A204.1 (cell line): Measurements from ENCODE around the gene ACE.

Source experiments
- FAIRE-seq: peaks from 2 replicates; lab custom pipeline; 2012; peaks lifted over from hg19 to GRCh38; lab: Jason Lieb, UNC

Gene ACE

DNA sequence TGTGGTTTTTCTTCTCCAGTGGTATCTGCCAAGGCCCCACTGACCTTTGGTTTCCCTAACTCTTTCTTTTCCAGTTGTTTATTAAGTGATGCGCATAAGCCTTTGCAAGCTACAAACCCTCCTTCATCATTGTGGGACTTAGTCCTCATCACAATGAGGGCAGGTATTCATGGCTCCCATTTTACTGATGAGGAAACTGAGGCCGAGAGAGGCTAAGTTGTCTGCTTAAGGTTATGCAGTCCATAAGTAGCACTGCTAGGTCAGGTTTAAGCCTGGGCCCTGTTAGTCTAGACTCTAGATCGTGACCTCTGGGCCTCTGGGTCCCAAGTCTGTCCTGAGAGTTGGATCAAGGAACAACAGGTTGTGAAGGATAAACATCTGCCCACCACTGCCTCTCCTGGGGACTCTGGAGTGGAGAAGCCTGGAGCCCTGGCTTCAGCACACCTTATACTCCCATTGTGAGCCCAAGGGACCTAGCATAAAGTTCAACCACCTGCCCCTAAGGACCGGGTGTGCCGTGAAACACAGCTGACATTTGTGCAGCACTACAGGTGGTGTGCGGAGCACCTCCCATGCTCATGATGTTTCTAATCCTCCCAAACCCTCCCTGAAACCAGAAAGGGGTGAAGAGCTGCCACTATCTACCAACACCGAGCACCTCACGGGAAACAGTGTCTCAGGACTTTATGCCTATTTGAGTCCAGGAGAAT, 41.1 kb downstream of the ACE start:
- no peak for FAIRE-seq

DNA sequence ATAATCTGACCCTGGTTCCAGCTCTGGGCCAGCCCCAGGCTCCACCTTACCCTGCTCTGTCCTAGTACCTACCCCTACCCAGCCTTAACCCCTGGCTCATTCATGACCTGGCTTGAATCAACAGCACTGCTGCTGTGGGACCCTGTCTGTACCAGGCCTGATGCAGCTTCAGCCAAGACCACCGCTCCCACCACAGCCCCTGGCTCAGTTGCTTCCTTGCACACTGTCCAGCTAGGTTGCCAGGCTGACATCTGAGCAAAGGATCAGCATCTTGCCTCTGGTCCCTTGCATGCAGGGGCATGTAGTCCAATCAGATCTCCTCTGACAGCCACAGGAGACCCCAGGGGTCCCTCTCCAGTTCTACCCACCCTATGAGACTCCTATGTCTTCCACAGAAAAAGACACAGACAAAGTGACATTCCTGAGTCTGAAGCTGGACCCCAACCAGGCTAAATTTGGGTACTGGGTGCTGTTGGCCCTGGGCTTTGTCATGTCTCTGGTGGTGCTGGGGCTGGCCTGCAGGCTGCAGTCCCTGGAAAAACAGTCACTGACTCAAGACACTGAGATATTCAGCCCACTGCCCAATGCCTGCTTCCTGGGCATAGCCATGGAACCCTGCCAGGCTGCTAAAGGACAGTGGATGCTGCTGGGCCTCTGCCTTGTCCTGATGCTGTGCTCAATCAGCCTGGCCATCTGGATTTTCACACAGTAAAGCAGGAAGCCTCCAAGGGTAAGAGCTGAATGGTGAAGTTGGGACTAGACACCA, 42.4 kb downstream of the ACE start:
- FAIRE-seq = no peak

DNA sequence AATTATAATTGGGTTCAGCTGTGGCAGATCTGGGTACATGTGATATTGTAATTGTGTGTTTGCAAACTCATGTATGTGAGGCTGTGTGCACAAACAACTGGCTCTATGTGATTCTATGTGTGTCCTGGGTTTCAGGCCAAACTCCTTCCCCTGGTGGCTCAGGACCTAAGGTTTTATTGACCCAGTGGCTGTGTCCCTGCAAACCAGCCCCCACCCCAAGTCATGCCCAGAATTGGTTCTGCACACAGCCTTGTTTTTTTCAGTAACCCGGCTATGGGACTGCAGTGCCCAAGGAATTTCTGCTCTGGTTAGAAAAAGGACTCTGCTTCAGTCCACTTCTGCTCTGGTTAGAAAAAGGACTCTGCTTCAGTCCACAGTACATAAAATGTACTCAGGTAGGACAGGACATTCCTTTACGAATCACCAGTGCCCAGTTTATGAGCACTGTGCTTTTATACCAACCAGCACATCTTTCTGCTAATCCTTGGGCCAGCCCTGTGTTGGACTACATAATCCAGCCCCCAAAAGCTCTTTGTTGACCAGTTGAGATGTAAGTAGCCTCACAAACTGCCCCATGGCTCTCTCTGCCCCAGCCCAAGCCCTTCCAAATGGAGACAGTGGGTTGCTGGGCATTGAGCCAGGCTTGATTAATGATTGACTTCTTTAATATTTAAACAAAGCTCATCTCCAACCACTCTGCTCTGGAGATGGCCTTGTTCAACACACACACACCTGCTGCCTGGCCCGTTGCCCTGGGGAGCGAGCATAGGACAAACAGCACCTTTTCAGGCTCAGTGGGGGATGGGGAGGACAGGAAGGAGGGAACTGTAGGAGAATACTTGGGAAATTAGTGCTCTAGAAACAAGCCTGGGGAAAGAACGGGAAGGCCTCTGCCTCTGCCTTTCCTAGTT, 43.4 kb downstream of the ACE start:
- FAIRE-seq = no peak

- no peak for FAIRE-seq
These were observed 46.5 kb downstream of the ACE start, which contains the start of gene KCNH6 for GRCh38 chr17:63523253-63523855. TSS of gene KCNH6 (plus strand) at chr17:63523358. CDS start at chr17:63523414, 56 bp downstream.

DNA sequence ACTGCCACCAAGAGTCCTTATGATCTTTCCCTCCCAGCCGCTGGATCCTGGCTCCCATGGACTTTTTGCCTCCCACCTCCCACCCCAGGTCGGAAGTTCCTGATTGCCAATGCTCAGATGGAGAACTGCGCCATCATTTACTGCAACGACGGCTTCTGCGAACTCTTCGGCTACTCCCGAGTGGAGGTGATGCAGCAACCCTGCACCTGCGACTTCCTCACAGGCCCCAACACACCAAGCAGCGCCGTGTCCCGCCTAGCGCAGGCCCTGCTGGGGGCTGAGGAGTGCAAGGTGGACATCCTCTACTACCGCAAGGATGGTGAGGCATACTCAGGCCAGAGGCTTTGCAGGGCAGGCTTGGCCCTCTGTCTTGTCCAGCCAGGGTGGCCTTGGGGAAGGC, 47.2 kb downstream of the ACE start:
- no peak for FAIRE-seq

DNA sequence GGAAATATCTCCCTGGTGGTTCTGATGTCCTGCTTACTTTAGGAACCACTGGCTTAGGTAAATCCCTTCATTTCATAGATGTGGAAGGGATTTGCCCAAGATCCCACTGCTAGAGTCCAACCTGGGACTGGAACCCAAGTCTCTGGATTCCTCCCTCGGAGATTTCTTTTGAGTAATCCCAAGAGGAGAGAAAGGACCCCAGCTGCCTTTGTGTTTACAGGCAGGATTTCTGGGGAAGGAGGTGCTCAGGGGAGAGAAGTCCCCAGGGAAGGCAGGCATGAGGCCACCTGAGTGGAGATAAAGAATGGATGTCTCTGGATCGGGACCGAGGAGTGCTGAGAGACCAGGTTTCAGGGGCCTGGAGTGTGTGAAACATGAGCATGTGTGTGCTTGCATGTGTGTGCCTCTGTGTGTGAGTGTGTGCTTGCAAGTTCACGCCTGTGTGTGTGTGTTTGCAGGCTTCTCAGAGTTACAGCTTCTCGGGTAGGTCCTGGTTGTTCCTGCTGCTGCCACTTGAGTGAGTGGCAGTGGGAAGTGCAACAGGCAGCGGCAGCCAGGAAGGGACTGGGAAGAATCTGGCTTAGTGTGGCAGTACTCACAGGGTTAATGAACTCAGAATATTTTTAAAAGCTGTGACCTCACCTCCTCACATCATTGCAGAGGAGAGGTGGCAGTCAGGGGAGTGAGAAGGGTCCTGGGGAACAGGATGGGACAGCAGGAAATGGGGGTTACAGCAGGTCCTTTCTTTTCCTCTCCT, 48.5 kb downstream of the ACE start:
- FAIRE-seq = no peak

- FAIRE-seq = no peak
These were observed 50.0 kb downstream of the ACE start for GRCh38 chr17:63526861-63527260.

DNA sequence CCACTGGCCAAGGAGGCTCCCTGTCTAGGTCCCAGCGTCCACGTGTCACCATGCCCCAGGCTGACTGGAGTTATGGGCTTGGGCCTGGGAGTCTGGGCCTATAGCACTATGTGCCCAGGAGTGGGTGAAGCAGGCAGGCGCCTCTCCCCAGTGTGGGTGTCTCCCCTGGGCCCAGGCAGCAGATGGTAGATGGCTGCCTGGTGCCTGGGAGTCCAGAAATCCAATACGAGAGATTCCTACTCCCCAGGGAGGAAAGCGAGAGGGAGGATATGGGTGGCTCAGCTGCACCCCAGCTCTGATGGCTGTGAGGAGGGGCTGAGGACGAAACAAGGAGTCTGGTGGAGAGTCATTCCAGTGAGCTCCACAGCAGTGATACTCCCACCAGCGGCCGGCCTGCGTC, 51.3 kb downstream of the ACE start:
- no peak for FAIRE-seq

DNA sequence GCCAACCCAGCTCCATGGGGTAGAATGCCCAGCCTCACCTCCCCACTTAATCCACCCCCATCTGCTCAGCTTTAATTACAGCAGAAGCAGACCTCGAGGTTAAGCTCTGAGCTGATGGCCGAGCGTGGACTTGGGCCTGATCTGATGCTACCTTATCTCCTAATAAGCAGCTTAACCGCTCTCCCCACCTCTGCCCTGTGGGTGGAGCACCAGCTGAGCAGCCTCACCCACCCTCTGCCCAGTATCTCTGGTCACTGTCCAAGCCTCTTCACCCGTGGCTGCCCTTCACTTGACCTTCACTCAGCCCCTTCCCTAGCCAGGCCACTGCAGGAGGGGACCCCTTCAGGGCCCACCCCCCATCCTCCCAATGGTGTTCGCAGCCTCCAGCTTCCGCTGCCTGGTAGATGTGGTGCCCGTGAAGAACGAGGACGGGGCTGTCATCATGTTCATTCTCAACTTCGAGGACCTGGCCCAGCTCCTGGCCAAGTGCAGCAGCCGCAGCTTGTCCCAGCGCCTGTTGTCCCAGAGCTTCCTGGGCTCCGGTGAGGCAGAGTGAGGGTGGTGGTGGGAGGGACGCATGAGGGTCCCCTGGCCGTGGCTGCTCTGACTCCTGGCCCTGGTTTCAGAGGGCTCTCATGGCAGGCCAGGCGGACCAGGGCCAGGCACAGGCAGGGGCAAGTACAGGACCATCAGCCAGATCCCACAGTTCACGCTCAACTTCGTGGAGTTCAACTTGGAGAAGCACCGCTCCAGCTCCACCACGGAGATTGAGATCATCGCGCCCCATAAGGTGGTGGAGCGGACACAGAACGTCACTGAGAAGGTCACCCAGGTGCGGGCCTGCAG, 53.1 kb downstream of the ACE start:
- FAIRE-seq = no peak

- FAIRE-seq = no peak
These were observed 53.7 kb downstream of the ACE start for GRCh38 chr17:63530557-63531021.

DNA sequence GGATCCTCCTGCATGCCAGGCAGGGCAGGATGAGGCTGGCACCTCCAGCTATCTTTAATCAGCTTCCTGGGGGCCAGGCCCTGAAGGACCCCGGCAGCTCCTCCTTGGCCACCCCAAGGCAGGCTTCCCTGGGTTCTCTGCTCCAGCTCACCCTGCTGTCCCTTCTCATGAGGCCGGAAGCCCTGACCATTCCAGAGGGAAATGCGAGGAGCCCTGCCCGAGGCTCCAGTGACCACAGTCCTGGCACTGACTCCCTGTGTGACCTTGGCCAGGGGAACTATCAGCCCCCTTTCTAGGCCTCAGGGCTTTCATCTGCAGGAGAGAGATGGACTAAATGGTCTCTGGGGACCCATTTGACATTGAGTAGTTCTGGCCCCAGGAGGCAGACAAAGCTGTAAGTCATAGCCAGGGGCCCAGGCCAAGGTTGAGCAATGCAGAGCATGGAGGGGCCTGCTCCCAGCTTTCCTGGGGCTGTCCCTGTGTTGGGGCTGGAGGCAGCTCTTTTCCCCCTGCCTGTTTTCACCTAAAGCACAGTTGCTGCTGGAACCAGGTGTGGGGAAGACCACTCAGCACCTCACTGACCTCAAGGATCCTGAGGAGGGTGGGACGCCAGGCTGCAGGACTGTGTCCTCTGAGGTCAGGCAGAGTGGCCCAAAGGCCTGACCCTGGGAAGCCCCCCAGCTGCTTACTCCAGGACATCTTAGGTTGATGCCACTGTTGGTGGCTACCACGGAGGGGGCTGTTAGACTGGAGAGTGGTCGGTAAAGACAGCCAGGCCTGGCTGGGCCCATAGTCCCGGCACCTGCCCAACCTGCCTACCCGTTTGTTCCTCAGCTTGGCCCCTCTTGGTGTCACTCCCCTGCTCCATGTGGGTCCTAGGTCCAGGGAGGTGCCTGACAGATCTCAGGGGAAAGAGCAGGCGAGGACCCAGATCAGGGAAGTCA, 54.4 kb downstream of the ACE start:
- no peak for FAIRE-seq

GRCh38 chr17:63533433-63534077, 56.7 kb downstream of the ACE start:
- no peak for FAIRE-seq

DNA sequence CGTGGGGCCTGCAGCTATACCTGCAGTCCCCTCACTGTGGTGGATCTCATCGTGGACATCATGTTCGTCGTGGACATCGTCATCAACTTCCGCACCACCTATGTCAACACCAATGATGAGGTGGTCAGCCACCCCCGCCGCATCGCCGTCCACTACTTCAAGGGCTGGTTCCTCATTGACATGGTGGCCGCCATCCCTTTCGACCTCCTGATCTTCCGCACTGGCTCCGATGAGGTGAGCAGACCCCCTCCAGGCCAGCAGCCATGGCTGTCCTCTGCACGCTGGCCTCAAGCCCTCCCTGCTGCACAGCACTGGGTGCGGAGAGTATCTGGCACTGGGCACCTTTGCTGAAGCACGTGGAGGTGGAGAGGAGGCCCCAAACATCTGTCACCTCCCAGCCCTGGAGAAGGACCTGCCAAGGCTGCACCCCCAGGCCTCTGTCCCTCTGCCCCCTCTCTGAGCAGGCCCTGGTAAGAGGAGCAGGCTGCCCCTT, 57.3 kb downstream of the ACE start:
- FAIRE-seq = no peak

DNA sequence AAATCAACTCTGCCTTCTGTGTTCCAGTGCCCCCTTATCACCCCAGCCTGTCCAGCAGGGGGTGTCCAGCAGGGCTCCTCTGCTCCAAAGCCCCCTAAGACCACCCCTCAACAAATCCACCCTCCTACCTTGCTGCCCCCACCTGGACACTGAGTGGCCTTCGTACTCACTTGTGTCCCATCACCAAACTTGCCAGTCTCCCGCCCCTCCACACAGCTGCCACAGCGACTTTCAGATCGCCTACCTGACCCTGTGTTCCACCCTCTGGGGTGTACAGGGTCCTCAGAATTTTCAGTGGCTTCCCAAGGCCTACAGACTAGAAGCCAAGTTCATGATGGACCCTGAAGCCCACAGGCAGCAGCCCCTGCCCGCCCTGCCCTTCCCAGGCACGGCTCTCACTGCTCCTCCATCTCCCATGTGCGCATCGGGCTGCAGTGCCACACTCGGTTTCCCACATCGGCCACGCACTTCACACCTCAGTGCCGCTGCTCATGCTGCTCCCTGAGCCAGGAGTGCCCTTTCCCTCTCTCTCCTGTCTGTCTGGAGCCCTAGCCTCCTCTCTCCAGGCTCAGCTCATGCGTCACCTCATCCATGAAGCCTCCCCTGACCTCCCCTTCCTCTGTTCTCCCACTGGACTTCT, 58.1 kb downstream of the ACE start:
- no peak for FAIRE-seq

DNA sequence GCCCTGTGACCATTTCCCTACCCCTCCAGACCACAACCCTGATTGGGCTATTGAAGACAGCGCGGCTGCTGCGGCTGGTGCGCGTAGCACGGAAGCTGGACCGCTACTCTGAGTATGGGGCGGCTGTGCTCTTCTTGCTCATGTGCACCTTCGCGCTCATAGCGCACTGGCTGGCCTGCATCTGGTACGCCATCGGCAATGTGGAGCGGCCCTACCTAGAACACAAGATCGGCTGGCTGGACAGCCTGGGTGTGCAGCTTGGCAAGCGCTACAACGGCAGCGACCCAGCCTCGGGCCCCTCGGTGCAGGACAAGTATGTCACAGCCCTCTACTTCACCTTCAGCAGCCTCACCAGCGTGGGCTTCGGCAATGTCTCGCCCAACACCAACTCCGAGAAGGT, 58.8 kb downstream of the ACE start:
- FAIRE-seq = no peak

DNA sequence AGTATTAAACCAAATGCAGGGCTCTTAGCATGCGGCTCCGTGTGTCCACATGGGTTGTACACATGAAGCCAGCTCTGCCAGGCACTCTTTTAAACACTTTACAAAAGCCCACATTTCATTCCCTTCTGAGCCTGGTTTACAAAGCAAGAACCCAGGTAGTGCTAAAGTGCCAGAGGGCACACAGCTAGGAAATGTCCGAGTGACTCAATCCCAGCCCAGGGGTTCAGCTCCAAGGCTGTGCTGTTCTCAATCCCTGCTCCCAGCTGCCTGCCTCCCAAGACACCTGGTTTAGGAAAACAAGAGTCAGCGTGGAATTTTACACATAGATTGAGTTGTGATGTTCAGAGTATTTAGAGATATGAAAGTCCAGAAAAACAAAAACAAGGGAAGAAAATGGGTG, 60.1 kb downstream of the ACE start:
- FAIRE-seq = no peak

GRCh38 chr17:63537991-63538692, 61.3 kb downstream of the ACE start:
- FAIRE-seq = no peak
